Adrenal gland (tissue), 5 donors: ENCODE measurements around the gene ARHGAP26.

Experiments
- CTCF ChIP-seq, 6 experiments: fragments of 450-650 bp in 4 of 6; fragments of 200-600 bp in 2 of 6; sonication (generic) in 1 of 6; IDR thresholded peaks; 1 replicate in 5 of 6; 2 replicates in 1 of 6; pipeline versions ENCODE4 v1.5.1 to v1.8.0; 2016 to 2021; ENCODE audit warnings: antibody characterized with exemption in 6 of 6, mild to moderate bottlenecking in 2 of 6, moderate library complexity in 1 of 6
- POLR2A ChIP-seq, 2 donors: fragments of 450-650 bp; IDR thresholded peaks; one replicate each; pipeline ENCODE4 v1.6.1; 2017; ENCODE audit warnings: antibody characterized with exemption in 2 of 2, mild to moderate bottlenecking in 2 of 2, moderate library complexity in 1 of 2
- donor health status: DM: no; HTN: no; CAD: no.

GRCh38 chr5:142724821-142725220 is 45.4 kb upstream of the ARHGAP26 start:
- TF ChIP-seq CTCF (IDR thresholded peaks at IDR 0.05) (no peak), POLR2A (IDR thresholded peaks at IDR 0.05) (no peak)
